H1 (cell line): ENCODE results near the gene IRAG1. TPM values are rescaled to one million over a fixed set of nuclear protein-coding genes. Genes with fewer than 3 reads are reported as not detected.

Source experiments
- CTCF ChIA-PET: fragments of 300-600 bp; sonication (Branson Sonifier 250); formaldehyde crosslinking; loops from one replicate; lab custom pipeline; 2021; ENCODE audit not compliant: partially characterized antibody; lab: Charles Lee
- POLR2A ChIA-PET: fragments of 300-600 bp; sonication (Branson Sonifier 250); formaldehyde crosslinking; loops from one replicate; lab custom pipeline; 2021; ENCODE audit warnings: inconsistent platforms; ENCODE audit not compliant: partially characterized antibody; lab: Charles Lee
- DNase-seq, 2 experiments: peaks; one replicate each; pipeline versions ENCODE4 v3.0.0 to v3.0.0-alpha.2; 2010 to 2022; ENCODE audit warnings: low spot score in 2 of 2, low read depth in 1 of 2, mixed read lengths in 1 of 2
- FAIRE-seq: peaks from 2 replicates; lab custom pipeline; 2011; peaks lifted over from hg19 to GRCh38; lab: Jason Lieb, UNC
- H2AFZ ChIP-seq: 2 replicates; pipeline ENCODE4 v1.8.1; 2012; ENCODE audit warnings: low read length, inconsistent platforms
- H2AK5ac ChIP-seq: 2 replicates; pipeline ENCODE4 v1.6.1; 2013; ENCODE audit warnings: low read depth, low read length
- H2BK120ac ChIP-seq: replicated peaks from 2 replicates; pipeline ENCODE3; 2013; ENCODE audit warnings: low read depth, low read length, inconsistent platforms
- H2BK12ac ChIP-seq: 2 replicates; pipeline ENCODE4 v1.6.1; 2013; ENCODE audit warnings: low read depth, low read length
- H2BK15ac ChIP-seq: 2 replicates; pipeline ENCODE4 v1.6.1; 2013; ENCODE audit warnings: low read length
- H2BK20ac ChIP-seq: 2 replicates; pipeline ENCODE4 v1.6.1; 2013; ENCODE audit warnings: low read length
- H2BK5ac ChIP-seq: 2 replicates; pipeline ENCODE4 v1.6.1; 2013; ENCODE audit warnings: low read depth, low read length
- H3K14ac ChIP-seq: 2 replicates; pipeline ENCODE4 v1.6.1; 2013; ENCODE audit warnings: inconsistent platforms; ENCODE audit not compliant: insufficient read length
- H3K18ac ChIP-seq: 2 replicates; pipeline ENCODE4 v1.6.1; 2013; ENCODE audit warnings: low read length; ENCODE audit errors: extremely low read depth
- H3K23ac ChIP-seq: 2 replicates; pipeline ENCODE4 v1.6.1; 2013; ENCODE audit warnings: inconsistent platforms; ENCODE audit not compliant: insufficient read length
- H3K23me2 ChIP-seq: 2 replicates; pipeline ENCODE4 v1.6.1; 2013; ENCODE audit warnings: low read depth, low read length
- H3K27ac ChIP-seq: 2 replicates; pipeline ENCODE4 v1.6.1; 2011; ENCODE audit warnings: low read depth, low read length, inconsistent platforms
- H3K27me3 ChIP-seq, 4 experiments: replicated peaks in 1 of 4; 1 replicate in 1 of 4; 2 replicates in 3 of 4; pipeline versions ENCODE4 v1.6.1 to v1.8.1; 2011 to 2013; ENCODE audit warnings: low read length in 3 of 4, mild to moderate bottlenecking in 3 of 4, inconsistent platforms in 2 of 4, mixed read lengths in 2 of 4, moderate library complexity in 1 of 4; ENCODE audit not compliant: control insufficient read depth in 3 of 4, insufficient read depth in 3 of 4; ENCODE audit errors: extremely low read depth in 1 of 4
- H3K36me3 ChIP-seq, 4 experiments: 2 replicates each; pipeline versions ENCODE4 v1.6.1 to v1.8.1; 2011 to 2013; ENCODE audit warnings: mild to moderate bottlenecking in 4 of 4, low read length in 3 of 4, moderate library complexity in 2 of 4, control low read depth in 1 of 4, inconsistent platforms in 1 of 4; ENCODE audit not compliant: insufficient read depth in 4 of 4, control insufficient read depth in 2 of 4
- H3K4ac ChIP-seq: replicated peaks from 2 replicates; pipeline ENCODE3; 2013; ENCODE audit warnings: low read length, low read depth, mixed read lengths, inconsistent platforms; ENCODE audit not compliant: insufficient read length
- H3K4me1 ChIP-seq, 4 experiments: replicated peaks in 1 of 4; 1 replicate in 1 of 4; 2 replicates in 3 of 4; pipeline versions ENCODE4 v1.6.1 to v1.8.1; 2011 to 2013; ENCODE audit warnings: low read length in 3 of 4, inconsistent platforms in 2 of 4, mixed read lengths in 1 of 4; ENCODE audit not compliant: insufficient read depth in 4 of 4, control insufficient read depth in 3 of 4
- H3K4me2 ChIP-seq, 2 experiments: 2 replicates each; pipeline versions ENCODE4 v1.6.1 to v1.8.1; 2011 to 2013; ENCODE audit warnings: low read depth in 2 of 2, low read length in 2 of 2, control low read depth in 1 of 2, inconsistent platforms in 1 of 2, mild to moderate bottlenecking in 1 of 2; ENCODE audit not compliant: insufficient read depth in 1 of 2
- H3K4me3 ChIP-seq, 4 experiments: fragments of 200-600, 300-600 bp in 1 of 4; sonication (generic), shearing (Covaris generic), sonication (Bioruptor Twin) in 1 of 4; 2 replicates each; pipeline versions ENCODE4 v1.5.1 to v1.8.1; 2011 to 2016; ENCODE audit warnings: low read length in 4 of 4, low read depth in 3 of 4, control low read depth in 2 of 4, inconsistent platforms in 2 of 4, mild to moderate bottlenecking in 2 of 4, mixed read lengths in 1 of 4, moderate library complexity in 1 of 4; ENCODE audit not compliant: insufficient read depth in 2 of 4; ENCODE audit errors: extremely low read depth in 1 of 4
- H3K56ac ChIP-seq: replicated peaks from 2 replicates; pipeline ENCODE3; 2013; ENCODE audit warnings: low read depth, mild to moderate bottlenecking, mixed read lengths, low read length, inconsistent platforms; ENCODE audit not compliant: insufficient read length
- H3K79me1 ChIP-seq: 2 replicates; pipeline ENCODE4 v1.6.1; 2013; ENCODE audit warnings: low read depth, low read length, control low read depth
- H3K79me2 ChIP-seq, 2 experiments: 2 replicates each; pipeline versions ENCODE4 v1.6.1 to v1.8.1; 2012 to 2013; ENCODE audit warnings: low read length in 2 of 2, mild to moderate bottlenecking in 2 of 2, inconsistent platforms in 1 of 2; ENCODE audit not compliant: insufficient read depth in 2 of 2, control insufficient read depth in 1 of 2
- H3K9ac ChIP-seq, 4 experiments: replicated peaks in 1 of 4; 1 replicate in 1 of 4; 2 replicates in 3 of 4; pipeline versions ENCODE4 v1.6.1 to v1.8.1; 2011 to 2013; ENCODE audit warnings: low read depth in 3 of 4, low read length in 3 of 4, control low read depth in 2 of 4, mild to moderate bottlenecking in 2 of 4, moderate library complexity in 2 of 4, inconsistent platforms in 1 of 4; ENCODE audit errors: extremely low read depth in 1 of 4
- H3K9me3 ChIP-seq, 2 experiments: 2 replicates each; pipeline versions ENCODE4 v1.6.1 to v1.8.1; 2012 to 2013; ENCODE audit warnings: mild to moderate bottlenecking in 2 of 2, moderate library complexity in 2 of 2, control low read depth in 1 of 2, inconsistent platforms in 1 of 2, low read depth in 1 of 2, low read length in 1 of 2, mixed read lengths in 1 of 2; ENCODE audit not compliant: insufficient read depth in 2 of 2
- H4K20me1 ChIP-seq, 2 experiments: replicated peaks in 1 of 2; 2 replicates each; pipeline versions ENCODE3 to v1.8.1; 2011 to 2013; ENCODE audit warnings: inconsistent platforms in 2 of 2, low read length in 2 of 2, mild to moderate bottlenecking in 1 of 2; ENCODE audit not compliant: insufficient read depth in 2 of 2, control insufficient read depth in 1 of 2
- H4K5ac ChIP-seq: 2 replicates; pipeline ENCODE4 v1.6.1; 2013; ENCODE audit warnings: low read length, low read depth, mixed read lengths, inconsistent platforms; ENCODE audit not compliant: insufficient read length
- H4K8ac ChIP-seq: 2 replicates; pipeline ENCODE4 v1.8.0; 2013; ENCODE audit warnings: mild to moderate bottlenecking, moderate library complexity, low read length, inconsistent platforms; ENCODE audit not compliant: insufficient read depth; ENCODE audit errors: extremely low read depth
- H4K91ac ChIP-seq: replicated peaks from 2 replicates; pipeline ENCODE3; 2013; ENCODE audit warnings: low read length, mixed read lengths, inconsistent platforms; ENCODE audit not compliant: insufficient read length
- KDM1A ChIP-seq: fragments of 200-600, 300-600 bp; sonication (generic); IDR thresholded peaks from 2 replicates; pipeline ENCODE4 v1.7.1; 2016; ENCODE audit warnings: mild to moderate bottlenecking, low read length, borderline replicate concordance
- KDM4A ChIP-seq: IDR thresholded peaks from one replicate; pipeline ENCODE4 v1.7.1; 2012; ENCODE audit warnings: low read depth, mild to moderate bottlenecking, moderate library complexity, low read length, inconsistent platforms; ENCODE audit not compliant: severe bottlenecking
- PHF8 ChIP-seq: fragments of 200-600 bp; sonication (generic); conservative IDR thresholded peaks from 2 replicates; pipeline ENCODE4 v1.7.1; 2012; ENCODE audit warnings: low read depth, mild to moderate bottlenecking, inconsistent platforms, low read length, moderate library complexity
- SIX5 ChIP-seq: IDR thresholded peaks from 2 replicates; pipeline ENCODE4 v1.6.1; 2011; ENCODE audit warnings: mild to moderate bottlenecking, low read depth, low read length
- WGBS, 2 experiments: shearing (Covaris generic) in 1 of 2; methylation state at CpG; one replicate each; pipeline versions ENCODE4 v1.1.6 to v1.1.7; 2013 to 2015; ENCODE audit warnings: low lambda C conversion rate in 2 of 2, mixed read lengths in 2 of 2, inconsistent platforms in 1 of 2, low coverage in 1 of 2, missing lambda C conversion rate in 1 of 2; ENCODE audit not compliant: insufficient replicate concordance in 2 of 2, insufficient coverage in 1 of 2, insufficient read length in 1 of 2; ENCODE audit errors: extremely low coverage in 1 of 2, missing lambda C conversion rate in 1 of 2; 5-methylcytosine and 5-hydroxymethylcytosine counted together
- polyA plus RNA-seq, 7 experiments: library from polyadenylated mRNA; depleted of rRNA in 3 of 7; stranded (reverse) in 5 of 7; unstranded in 2 of 7; fragments of >200 nt in 5 of 7; fragments of 200-250 nt in 2 of 7; gene quantifications; 1 replicate in 5 of 7; 2 replicates in 1 of 7; 4 replicates in 1 of 7; pipeline versions ENCODE4 v1.2.1 to v1.2.3, GENCODE V29; 2011 to 2013; ENCODE audit warnings: missing spikeins in 2 of 7, mixed read lengths in 2 of 7
- total RNA-seq: library from RNA; stranded (reverse); fragmentation: NEBNext Ultra II Directional; extraction: Animal tissue kit (Norgen Biotek cat#: 25700); gene quantifications from 2 replicates; pipeline ENCODE4 v1.2.1, GENCODE V29; 2021

The IRAG1 gene
- total and polyA plus RNA-seq, 2 of the 8 experiments (the other 6 are each of a cell fraction or from before 2014, with no cell fraction given): 1.8 to 2.7 TPM

DNA sequence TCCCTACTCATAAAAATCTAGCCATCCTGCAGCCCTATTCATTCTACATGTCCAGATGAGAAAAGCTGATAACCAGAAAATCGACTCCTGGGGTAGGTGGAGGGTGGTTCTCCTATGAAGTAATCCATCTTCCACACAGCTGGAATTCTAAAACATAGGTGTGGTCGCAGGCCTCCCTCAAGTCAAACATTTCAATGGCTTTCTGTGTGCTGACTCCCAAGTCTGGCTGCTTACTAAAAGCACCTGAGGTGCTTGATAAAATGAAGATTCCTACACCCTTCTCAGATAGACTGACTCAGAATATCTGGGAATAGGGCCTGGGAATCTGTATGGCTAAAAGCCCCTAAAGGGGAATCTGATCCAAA, 26.1 kb downstream of the IRAG1 start:
- H2BK12ac ChIP-seq: no peak overlapping the region
- no peaks in the 10 kb centered on the region for H3K27me3 ChIP-seq
- H3K9me3 ChIP-seq: no peaks in the 10 kb centered on the region
- no peak overlapping the region for H3K18ac ChIP-seq
- 88% methylated on average over 2 of the region's 2 CpGs; no CpG with 5 or more reads in 1 of the 2 experiments for WGBS, 2 experiments
- H3K23ac ChIP-seq: no peak overlapping the region
- H3K79me2 ChIP-seq: no peaks in the 10 kb centered on the region
- no peak overlapping the region for H3K4me3 ChIP-seq
- no peak overlapping the region for H2BK20ac ChIP-seq
- no peak overlapping the region for H3K56ac ChIP-seq
- no peak for FAIRE-seq
- H3K4ac ChIP-seq: no peak overlapping the region
- no peaks in the 10 kb centered on the region for H3K79me1 ChIP-seq
- H3K23me2 ChIP-seq: no peaks in the 10 kb centered on the region; the same call in 1 of the 2 replicates
- POLR2A ChIA-PET: no interaction called here
- no peak overlapping the region for H2BK15ac ChIP-seq
- CTCF ChIA-PET: interaction anchor here (1.6 to 10.1 kb wide), 3 partner anchors 14 to 42 kb away, joined by 5 to 92 read pairs (median 9); no protein-coding TSS in a partner anchor
- no peak overlapping the region for H4K91ac ChIP-seq
- no peak overlapping the region for H4K8ac ChIP-seq
- H3K9ac ChIP-seq: no peak overlapping the region
- no peaks in the 10 kb centered on the region for H3K36me3 ChIP-seq
- H4K5ac ChIP-seq: no peak overlapping the region
- H2AFZ ChIP-seq: no peak overlapping the region
- no peak overlapping the region for H2BK120ac ChIP-seq
- H3K27ac ChIP-seq: no peak overlapping the region
- H4K20me1 ChIP-seq: no peaks in the 10 kb centered on the region
- DNase-seq: no peak
- no peak overlapping the region for H2AK5ac ChIP-seq
- H3K4me2 ChIP-seq: no peak overlapping the region
- H3K4me1 ChIP-seq: no peaks in the 10 kb centered on the region
- H2BK5ac ChIP-seq: no peak overlapping the region
- H3K14ac ChIP-seq: no peak overlapping the region
- TF ChIP-seq KDM1A: no peak
- no peak for TF ChIP-seq KDM4A
- TF ChIP-seq PHF8: no peak
- TF ChIP-seq SIX5: no peak
